ENCODE data around the gene SOD2.

GRCh38 chr6:159724778-159725177, 31.7 kb upstream of the SOD2 start:
- TF ChIP-seq CTCF (IDR thresholded peaks at IDR 0.05; ENCODE audit: insufficient read depth, low read length, poor library complexity, severe bottlenecking): no peak
- no peak for TF ChIP-seq EZH2phosphoT487 (conservative IDR thresholded peaks at IDR 0.05; ENCODE audit: low read length)
